Upper lobe of right lung (tissue), 1 donor: ENCODE results near the gene EFHB. TPM values are rescaled to one million over a fixed set of nuclear protein-coding genes. Genes with fewer than 3 reads are reported as not detected.

ENCODE experiments used
- total RNA-seq: library from RNA; stranded (reverse); fragmentation: NEBNext Ultra II Directional; extraction: Animal tissue kit (Norgen Biotek cat#: 25700); gene quantifications from one replicate; pipeline ENCODE4 v1.2.1, GENCODE V29; 2021
- donor health status: DM: no; HTN: yes; CAD: no; lungs with severe emphysema.

EFHB gene
- total RNA-seq, 1 donor from 2014 or later: 0.90 TPM

Other genes with a start within 250 kb of the EFHB start
- 71.7 TPM for gene RAB5A, start 12.9 kb upstream of the EFHB start, total RNA-seq
- not detected for gene PP2D1, start 78.0 kb upstream of the EFHB start, total RNA-seq
- 52.6 TPM for gene KAT2B, start 106.2 kb upstream of the EFHB start, total RNA-seq